HEK293 (cell line): Measurements from ENCODE around the gene IFNE.

Experiments
- CTCF ChIA-PET: fragments of 350-600 bp; formaldehyde crosslinking; extraction: SDS; loops from one replicate; lab custom pipeline; 2021; ENCODE audit warnings: antibody characterized with exemption; lab: Yijun Ruan, JAX
- POLR2A ChIA-PET: fragments of 300-600 bp; formaldehyde crosslinking; extraction: SDS; loops from one replicate; lab custom pipeline; 2020; ENCODE audit warnings: antibody characterized with exemption, inconsistent platforms; lab: Yijun Ruan, JAX
- H3K27ac ChIP-seq: fragments of 200-500 bp; sonication (Bioruptor generic); 2 replicates; pipeline ENCODE4 v1.5.1; 2014; ENCODE audit warnings: low read depth, low read length, control low read depth, inconsistent platforms; ENCODE audit errors: extremely low read depth
- H3K36me3 ChIP-seq, 2 experiments: fragments of 200-500 bp in 1 of 2; sonication (Bioruptor generic) in 1 of 2; 1 replicate in 1 of 2; 2 replicates in 1 of 2; pipeline ENCODE4 v1.5.1; 2014 to 2017; ENCODE audit warnings: inconsistent platforms in 2 of 2, low read length in 2 of 2; ENCODE audit not compliant: control insufficient read depth in 2 of 2, insufficient read depth in 1 of 2
- H3K4me1 ChIP-seq: fragments of 200-500 bp; sonication (Bioruptor generic); 2 replicates; pipeline ENCODE4 v1.5.1; 2014; ENCODE audit warnings: mild to moderate bottlenecking, low read length, inconsistent platforms; ENCODE audit not compliant: control insufficient read depth, insufficient read depth
- H3K4me3 ChIP-seq: 2 replicates; pipeline ENCODE4 v1.5.1; 2011; ENCODE audit warnings: low read depth, mild to moderate bottlenecking, control low read depth, low read length, moderate library complexity
- H3K9me3 ChIP-seq: fragments of 200-500 bp; sonication (Bioruptor generic); 2 replicates; pipeline ENCODE4 v1.5.1; 2014; ENCODE audit warnings: low read depth, low read length, inconsistent platforms; ENCODE audit not compliant: control insufficient read depth, insufficient read depth
- BCL11B ChIP-seq: fragments of 450-650 bp; formaldehyde crosslinking; IDR thresholded peaks from 2 replicates; pipeline ENCODE4 v1.5.1; 2016; ENCODE audit warnings: low read depth, missing biosample characterization, missing genetic modification characterization
- IKZF3 ChIP-seq: fragments of 450-650 bp; IDR thresholded peaks from 2 replicates; pipeline ENCODE4 v1.5.0; 2018; ENCODE audit warnings: missing biosample characterization, mild to moderate bottlenecking, missing genetic modification characterization, moderate library complexity
- KLF7 ChIP-seq: fragments of 450-650 bp; formaldehyde crosslinking; IDR thresholded peaks from 2 replicates; pipeline ENCODE4 v1.5.1; 2016; ENCODE audit warnings: missing biosample characterization, missing genetic modification characterization, borderline replicate concordance
- KLF8 ChIP-seq: fragments of 450-650 bp; formaldehyde crosslinking; IDR thresholded peaks from 2 replicates; pipeline ENCODE4 v1.5.1; 2016; ENCODE audit warnings: missing biosample characterization, missing genetic modification characterization
- MZF1 ChIP-seq: fragments of 450-650 bp; formaldehyde crosslinking; IDR thresholded peaks from 2 replicates; pipeline ENCODE4 v1.5.1; 2017; ENCODE audit warnings: missing biosample characterization, missing genetic modification characterization, borderline replicate concordance
- SCRT1 ChIP-seq: fragments of 450-650 bp; formaldehyde crosslinking; IDR thresholded peaks from 2 replicates; pipeline ENCODE4 v1.5.1; 2016; ENCODE audit warnings: missing biosample characterization, missing genetic modification characterization, borderline replicate concordance
- SETDB1 ChIP-seq: IDR thresholded peaks from one replicate; pipeline ENCODE4 v1.6.1; 2017; ENCODE audit warnings: mild to moderate bottlenecking, low read length, moderate library complexity, mixed read lengths; ENCODE audit not compliant: insufficient read length
- YY2 ChIP-seq: fragments of 450-650 bp; formaldehyde crosslinking; IDR thresholded peaks from 2 replicates; pipeline ENCODE4 v1.5.1; 2016; ENCODE audit warnings: missing biosample characterization, missing genetic modification characterization
- ZFP37 ChIP-seq: fragments of 450-650 bp; formaldehyde crosslinking; IDR thresholded peaks from 2 replicates; pipeline ENCODE4 v1.5.1; 2016; ENCODE audit warnings: missing biosample characterization, missing genetic modification characterization
- ZFP69B ChIP-seq: fragments of 450-650 bp; formaldehyde crosslinking; IDR thresholded peaks from 2 replicates; pipeline ENCODE4 v1.5.1; 2016; ENCODE audit warnings: missing biosample characterization, missing genetic modification characterization
- ZNF114 ChIP-seq: fragments of 450-650 bp; formaldehyde crosslinking; IDR thresholded peaks from 2 replicates; pipeline ENCODE4 v1.5.0; 2017; ENCODE audit warnings: missing biosample characterization, missing genetic modification characterization
- ZNF155 ChIP-seq: fragments of 450-650 bp; formaldehyde crosslinking; IDR thresholded peaks from 2 replicates; pipeline ENCODE4 v1.5.1; 2016; ENCODE audit warnings: missing biosample characterization, missing genetic modification characterization
- ZNF174 ChIP-seq: fragments of 450-650 bp; formaldehyde crosslinking; IDR thresholded peaks from 2 replicates; pipeline ENCODE4 v1.5.0; 2017; ENCODE audit warnings: missing biosample characterization, mild to moderate bottlenecking, missing genetic modification characterization
- ZNF366 ChIP-seq: fragments of 450-650 bp; formaldehyde crosslinking; conservative IDR thresholded peaks from 2 replicates; pipeline ENCODE4 v1.5.1; 2016; ENCODE audit warnings: missing biosample characterization, missing genetic modification characterization
- ZNF426 ChIP-seq: fragments of 450-650 bp; formaldehyde crosslinking; IDR thresholded peaks from 2 replicates; pipeline ENCODE4 v1.5.1; 2017; ENCODE audit warnings: missing biosample characterization, missing genetic modification characterization, mild to moderate bottlenecking, inconsistent platforms, moderate library complexity
- ZNF449 ChIP-seq: fragments of 450-650 bp; formaldehyde crosslinking; IDR thresholded peaks from 2 replicates; pipeline ENCODE4 v1.5.1; 2017; ENCODE audit warnings: missing biosample characterization, mild to moderate bottlenecking, missing genetic modification characterization, moderate library complexity
- ZNF549 ChIP-seq: fragments of 450-650 bp; IDR thresholded peaks from 2 replicates; pipeline ENCODE4 v1.5.1; 2018; ENCODE audit warnings: missing biosample characterization, missing genetic modification characterization, mild to moderate bottlenecking, inconsistent platforms, moderate library complexity
- ZNF560 ChIP-seq: fragments of 450-650 bp; formaldehyde crosslinking; IDR thresholded peaks from 2 replicates; pipeline ENCODE4 v1.5.1; 2017; ENCODE audit warnings: missing biosample characterization, missing genetic modification characterization, borderline replicate concordance
- ZNF610 ChIP-seq: fragments of 450-650 bp; formaldehyde crosslinking; IDR thresholded peaks from 2 replicates; pipeline ENCODE4 v1.5.1; 2016; ENCODE audit warnings: missing biosample characterization, missing genetic modification characterization, borderline replicate concordance
- ZNF629 ChIP-seq: fragments of 450-650 bp; formaldehyde crosslinking; IDR thresholded peaks from 2 replicates; pipeline ENCODE4 v1.5.1; 2017; ENCODE audit warnings: missing biosample characterization, missing genetic modification characterization
- ZNF660 ChIP-seq: fragments of 450-650 bp; IDR thresholded peaks from 2 replicates; pipeline ENCODE4 v1.5.1; 2018; ENCODE audit warnings: missing biosample characterization, mild to moderate bottlenecking, missing genetic modification characterization
- ZNF747 ChIP-seq: fragments of 450-650 bp; formaldehyde crosslinking; IDR thresholded peaks from 2 replicates; pipeline ENCODE4 v1.5.1; 2016; ENCODE audit warnings: missing biosample characterization, missing genetic modification characterization
- ZSCAN4 ChIP-seq: fragments of 450-650 bp; formaldehyde crosslinking; IDR thresholded peaks from 2 replicates; pipeline ENCODE4 v1.5.1; 2017; ENCODE audit warnings: missing biosample characterization, missing genetic modification characterization
- ZXDB ChIP-seq: fragments of 450-650 bp; formaldehyde crosslinking; IDR thresholded peaks from 2 replicates; pipeline ENCODE4 v1.5.1; 2016; ENCODE audit warnings: missing biosample characterization, missing genetic modification characterization
- TF ChIP-seq, protein P1 (sequence below): fragments of 450-650 bp; formaldehyde crosslinking; IDR thresholded peaks from 2 replicates; pipeline ENCODE4 v1.5.1; 2016; ENCODE audit warnings: missing biosample characterization, missing genetic modification characterization, borderline replicate concordance
- TF ChIP-seq, protein P2 (sequence below): fragments of 450-650 bp; formaldehyde crosslinking; IDR thresholded peaks from 2 replicates; pipeline ENCODE4 v1.5.1; 2016; ENCODE audit warnings: missing biosample characterization, missing genetic modification characterization, low read depth
- TF ChIP-seq, protein P3 (sequence below): fragments of 450-650 bp; IDR thresholded peaks from 2 replicates; pipeline ENCODE4 v1.5.1; 2018; ENCODE audit warnings: missing biosample characterization, mild to moderate bottlenecking, missing genetic modification characterization

Gene IFNE

DNA sequence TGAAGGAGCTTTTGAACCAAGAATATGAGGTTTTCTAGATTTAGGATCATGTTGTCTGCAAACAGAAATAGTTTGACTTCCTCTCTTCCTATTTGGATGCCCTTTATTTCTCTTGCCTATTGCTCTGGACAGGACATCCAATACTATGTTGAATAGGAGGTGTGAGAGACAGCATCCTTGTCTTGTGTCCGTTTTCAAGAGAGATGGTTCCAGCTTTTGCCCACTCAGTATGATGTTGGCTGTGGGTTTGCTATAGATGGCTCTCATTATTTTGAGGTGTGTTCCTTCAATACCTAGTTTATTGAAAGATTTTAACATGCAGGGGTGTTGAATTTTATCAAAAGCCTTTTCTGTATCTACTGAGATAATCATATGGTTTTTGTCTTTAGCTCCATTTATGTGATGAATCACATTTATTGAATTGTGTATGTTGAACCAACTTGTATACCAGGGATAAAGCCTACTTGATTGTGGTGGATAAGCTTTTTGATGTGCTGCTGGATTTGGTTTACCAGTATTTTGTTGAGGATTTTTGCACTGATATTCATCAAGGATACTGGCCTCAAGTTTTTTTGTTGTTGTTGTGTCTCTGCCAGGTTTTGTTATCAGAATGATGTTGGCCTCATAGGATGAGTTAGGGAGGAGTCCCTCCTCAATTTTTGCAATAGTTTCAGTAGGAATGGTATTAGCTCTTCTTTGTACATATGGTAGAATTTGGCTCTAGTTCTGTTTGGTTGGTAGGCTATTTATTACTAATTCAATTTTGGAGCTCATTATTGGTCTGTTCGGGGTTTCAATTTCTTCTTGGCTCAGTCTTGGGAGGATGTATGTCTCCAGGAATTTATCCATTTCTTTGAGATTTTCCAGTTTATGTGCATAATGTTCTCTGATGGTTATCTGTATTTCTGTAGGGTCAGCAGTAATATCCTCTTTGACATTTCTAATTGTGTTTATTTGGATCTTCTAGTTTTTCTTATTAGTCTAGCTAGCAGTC is 41.2 kb upstream of the IFNE start:
- TF ChIP-seq, protein P1, sequence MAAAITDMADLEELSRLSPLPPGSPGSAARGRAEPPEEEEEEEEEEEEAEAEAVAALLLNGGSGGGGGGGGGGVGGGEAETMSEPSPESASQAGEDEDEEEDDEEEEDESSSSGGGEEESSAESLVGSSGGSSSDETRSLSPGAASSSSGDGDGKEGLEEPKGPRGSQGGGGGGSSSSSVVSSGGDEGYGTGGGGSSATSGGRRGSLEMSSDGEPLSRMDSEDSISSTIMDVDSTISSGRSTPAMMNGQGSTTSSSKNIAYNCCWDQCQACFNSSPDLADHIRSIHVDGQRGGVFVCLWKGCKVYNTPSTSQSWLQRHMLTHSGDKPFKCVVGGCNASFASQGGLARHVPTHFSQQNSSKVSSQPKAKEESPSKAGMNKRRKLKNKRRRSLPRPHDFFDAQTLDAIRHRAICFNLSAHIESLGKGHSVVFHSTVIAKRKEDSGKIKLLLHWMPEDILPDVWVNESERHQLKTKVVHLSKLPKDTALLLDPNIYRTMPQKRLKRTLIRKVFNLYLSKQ (tag by site-specific recombination) = no peak
- TF ChIP-seq ZNF449 (tag by site-specific recombination) (no peak), KLF7 (no peak), ZNF366 (tag by site-specific recombination) (no peak), ZNF426 (tag by site-specific recombination) (no peak), ZFP37 (no peak), ZFP69B (no peak)
- TF ChIP-seq, protein P2, sequence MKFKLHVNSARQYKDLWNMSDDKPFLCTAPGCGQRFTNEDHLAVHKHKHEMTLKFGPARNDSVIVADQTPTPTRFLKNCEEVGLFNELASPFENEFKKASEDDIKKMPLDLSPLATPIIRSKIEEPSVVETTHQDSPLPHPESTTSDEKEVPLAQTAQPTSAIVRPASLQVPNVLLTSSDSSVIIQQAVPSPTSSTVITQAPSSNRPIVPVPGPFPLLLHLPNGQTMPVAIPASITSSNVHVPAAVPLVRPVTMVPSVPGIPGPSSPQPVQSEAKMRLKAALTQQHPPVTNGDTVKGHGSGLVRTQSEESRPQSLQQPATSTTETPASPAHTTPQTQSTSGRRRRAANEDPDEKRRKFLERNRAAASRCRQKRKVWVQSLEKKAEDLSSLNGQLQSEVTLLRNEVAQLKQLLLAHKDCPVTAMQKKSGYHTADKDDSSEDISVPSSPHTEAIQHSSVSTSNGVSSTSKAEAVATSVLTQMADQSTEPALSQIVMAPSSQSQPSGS = no peak

DNA sequence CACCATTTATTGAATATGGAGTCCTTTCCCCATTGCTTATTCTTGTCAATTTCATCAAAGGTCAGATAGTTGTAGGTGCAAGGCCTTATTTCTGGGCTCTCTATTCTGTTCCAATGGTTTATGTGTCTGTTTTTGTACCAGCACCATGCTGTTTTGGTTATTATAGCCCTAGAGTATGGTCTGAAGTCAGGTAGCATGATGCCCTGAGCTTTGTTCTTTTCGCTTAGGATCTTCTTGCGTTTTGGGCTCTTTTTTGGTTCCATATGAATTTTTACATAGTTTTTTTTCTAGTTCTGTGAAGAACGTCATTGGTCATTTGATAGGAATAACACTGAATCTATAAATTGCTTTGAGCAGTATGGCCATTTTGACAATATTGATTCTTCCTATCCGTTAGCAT is 40.2 kb upstream of the IFNE start:
- CTCF ChIA-PET = no interaction called here
- no peaks in the 10 kb centered on the region; the same call in 1 of the 2 replicates for H3K9me3 ChIP-seq
- POLR2A ChIA-PET = no interaction called here

More for the DNA sequence above, 41.2 kb upstream of the IFNE start:
- ChIA-PET POLR2A (no interaction called here), CTCF (interaction anchor here (0.9 kb wide), 1 partner anchor 372 kb away, joined by 3 read pairs; no protein-coding TSS in a partner anchor)
- no peaks in the 10 kb centered on the region; the same call in 1 of the 2 replicates for H3K9me3 ChIP-seq
- H3K4me3 ChIP-seq = no peak overlapping the region
- H3K27ac ChIP-seq = no peak overlapping the region
- H3K4me1 ChIP-seq = no peaks in the 10 kb centered on the region
- H3K36me3 ChIP-seq = peaks cover 0 to 9% of the 10 kb centered on the region in 2 experiments; a peak in 1 of 3 replicates

DNA sequence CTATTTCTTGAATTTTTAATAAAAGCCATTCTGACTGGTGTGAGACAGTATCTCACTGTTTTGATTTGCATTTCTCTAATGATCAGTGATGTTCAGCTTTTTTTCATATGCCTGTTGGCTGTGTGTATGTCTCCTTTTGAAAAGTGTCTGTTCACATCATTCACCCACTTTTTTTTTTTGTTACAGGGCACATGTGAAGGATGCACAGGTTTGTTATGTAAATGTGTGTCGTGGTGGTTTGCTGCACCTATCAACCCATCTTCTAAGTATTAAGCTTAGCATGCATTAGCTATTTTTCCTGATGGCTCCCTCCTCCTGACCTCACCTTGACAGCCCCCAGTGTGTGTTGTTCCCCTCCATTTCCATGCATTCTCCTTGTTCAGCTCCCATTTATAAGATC is 39.3 kb upstream of the IFNE start:
- H3K27ac ChIP-seq = no peak overlapping the region
- TF ChIP-seq ZNF629 (tag by site-specific recombination) (no peak), BCL11B (tag by site-specific recombination) (no peak), SCRT1 (tag by site-specific recombination) (no peak), ZNF747 (tag by site-specific recombination) (no peak), ZXDB (no peak), YY2 (tag by site-specific recombination) (no peak), ZNF426 (tag by site-specific recombination) (no peak), SETDB1 (no peak), ZNF174 (tag by site-specific recombination) (no peak), ZNF114 (tag by site-specific recombination) (no peak), IKZF3 (no peak), ZNF366 (tag by site-specific recombination) (no peak), ZSCAN4 (tag by site-specific recombination) (no peak)
- TF ChIP-seq, protein P3, sequence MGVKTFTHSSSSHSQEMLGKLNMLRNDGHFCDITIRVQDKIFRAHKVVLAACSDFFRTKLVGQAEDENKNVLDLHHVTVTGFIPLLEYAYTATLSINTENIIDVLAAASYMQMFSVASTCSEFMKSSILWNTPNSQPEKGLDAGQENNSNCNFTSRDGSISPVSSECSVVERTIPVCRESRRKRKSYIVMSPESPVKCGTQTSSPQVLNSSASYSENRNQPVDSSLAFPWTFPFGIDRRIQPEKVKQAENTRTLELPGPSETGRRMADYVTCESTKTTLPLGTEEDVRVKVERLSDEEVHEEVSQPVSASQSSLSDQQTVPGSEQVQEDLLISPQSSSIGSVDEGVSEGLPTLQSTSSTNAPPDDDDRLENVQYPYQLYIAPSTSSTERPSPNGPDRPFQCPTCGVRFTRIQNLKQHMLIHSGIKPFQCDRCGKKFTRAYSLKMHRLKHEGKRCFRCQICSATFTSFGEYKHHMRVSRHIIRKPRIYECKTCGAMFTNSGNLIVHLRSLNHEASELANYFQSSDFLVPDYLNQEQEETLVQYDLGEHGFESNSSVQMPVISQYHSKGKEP = no peak
- no peaks in the 10 kb centered on the region for H3K4me1 ChIP-seq
- H3K4me3 ChIP-seq = no peak overlapping the region
- no peaks in the 10 kb centered on the region; the same call in 1 of the 2 replicates for H3K9me3 ChIP-seq
- ChIA-PET POLR2A (interaction anchor here (0.7 kb wide), 1 partner anchor 511 kb away, joined by 3 read pairs; no protein-coding TSS in a partner anchor), CTCF (no interaction called here)
- H3K36me3 ChIP-seq = no peaks in the 10 kb centered on the region

More for the DNA sequence above, 40.2 kb upstream of the IFNE start:
- no peak overlapping the region for H3K4me3 ChIP-seq
- H3K27ac ChIP-seq = no peak overlapping the region
- H3K36me3 ChIP-seq = no peaks in the 10 kb centered on the region
- no peak for TF ChIP-seq ZNF610 (tag by site-specific recombination)
- no peak for TF ChIP-seq ZXDB
- TF ChIP-seq ZNF660 = no peak
- TF ChIP-seq MZF1 (tag by site-specific recombination) = no peak
- TF ChIP-seq ZNF560 (tag by site-specific recombination) = no peak
- TF ChIP-seq ZNF155 (tag by site-specific recombination) = no peak
- no peak for TF ChIP-seq ZNF629 (tag by site-specific recombination)
- no peak for TF ChIP-seq KLF8 (tag by site-specific recombination)
- TF ChIP-seq ZNF549 (tag by site-specific recombination) = no peak
- no peaks in the 10 kb centered on the region for H3K4me1 ChIP-seq
